Fibroblast of pulmonary artery (primary cell): ENCODE results near the gene ITGAL.

ENCODE experiments used
- DNase-seq: peaks from one replicate; pipeline ENCODE4 v3.0.0-alpha.2; 2010; ENCODE audit warnings: low read depth
- H3K4me3 ChIP-seq: replicated peaks from 2 replicates; pipeline ENCODE4 v1.5.1; 2011; ENCODE audit warnings: low read depth, mild to moderate bottlenecking, control low read depth, low read length, moderate library complexity
- TF ChIP-seq, protein P1 (sequence below): IDR thresholded peaks from 2 replicates; pipeline ENCODE4 v1.5.1; 2011; ENCODE audit warnings: mild to moderate bottlenecking, control low read depth, low read length, inconsistent platforms; ENCODE audit errors: missing control alignments

Gene ITGAL

DNA sequence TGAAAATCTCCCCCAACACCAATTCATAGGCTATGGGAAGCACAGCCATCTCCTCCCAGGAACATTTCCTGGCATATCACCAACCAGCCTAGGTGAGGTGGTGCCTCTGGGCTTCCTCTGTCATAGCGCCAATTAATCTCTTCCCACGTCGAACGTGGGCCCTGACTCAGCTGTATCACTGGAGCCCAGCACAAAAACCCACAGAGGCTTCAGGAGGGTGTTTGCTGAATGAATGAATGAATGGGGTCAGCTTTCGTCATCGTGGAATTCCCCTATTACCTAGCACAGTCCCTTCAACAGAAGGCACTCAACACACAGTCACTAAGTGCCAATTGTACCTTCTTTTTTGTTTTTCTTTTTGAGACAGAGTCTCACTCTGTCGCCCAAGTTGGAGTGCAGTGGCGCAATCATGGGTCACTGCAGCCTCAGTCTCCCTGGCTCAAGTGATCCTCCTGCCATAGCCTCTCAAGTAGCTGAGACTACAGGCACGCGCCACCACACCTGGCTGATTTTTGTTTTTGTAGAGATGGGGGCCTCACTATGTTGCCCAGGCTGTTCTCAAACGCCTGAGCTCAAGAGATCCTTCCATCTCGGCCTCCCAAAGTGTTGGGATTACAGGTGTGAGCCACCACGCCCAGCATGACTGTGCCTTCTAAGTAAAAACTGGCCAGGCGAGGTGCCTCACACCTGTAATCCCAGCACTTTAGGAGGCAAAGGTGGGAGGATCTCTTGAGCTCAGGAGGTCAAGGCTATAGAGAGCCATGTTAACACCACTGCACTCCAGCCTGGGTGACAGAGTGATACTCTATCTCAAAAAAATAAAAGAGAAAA lies 94.8 kb downstream of the ITGAL start:
- no peak overlapping the region for H3K4me3 ChIP-seq
- DNase-seq, result peak; percentile 53
- TF ChIP-seq, protein P1, sequence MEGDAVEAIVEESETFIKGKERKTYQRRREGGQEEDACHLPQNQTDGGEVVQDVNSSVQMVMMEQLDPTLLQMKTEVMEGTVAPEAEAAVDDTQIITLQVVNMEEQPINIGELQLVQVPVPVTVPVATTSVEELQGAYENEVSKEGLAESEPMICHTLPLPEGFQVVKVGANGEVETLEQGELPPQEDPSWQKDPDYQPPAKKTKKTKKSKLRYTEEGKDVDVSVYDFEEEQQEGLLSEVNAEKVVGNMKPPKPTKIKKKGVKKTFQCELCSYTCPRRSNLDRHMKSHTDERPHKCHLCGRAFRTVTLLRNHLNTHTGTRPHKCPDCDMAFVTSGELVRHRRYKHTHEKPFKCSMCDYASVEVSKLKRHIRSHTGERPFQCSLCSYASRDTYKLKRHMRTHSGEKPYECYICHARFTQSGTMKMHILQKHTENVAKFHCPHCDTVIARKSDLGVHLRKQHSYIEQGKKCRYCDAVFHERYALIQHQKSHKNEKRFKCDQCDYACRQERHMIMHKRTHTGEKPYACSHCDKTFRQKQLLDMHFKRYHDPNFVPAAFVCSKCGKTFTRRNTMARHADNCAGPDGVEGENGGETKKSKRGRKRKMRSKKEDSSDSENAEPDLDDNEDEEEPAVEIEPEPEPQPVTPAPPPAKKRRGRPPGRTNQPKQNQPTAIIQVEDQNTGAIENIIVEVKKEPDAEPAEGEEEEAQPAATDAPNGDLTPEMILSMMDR, result no peak

DNA sequence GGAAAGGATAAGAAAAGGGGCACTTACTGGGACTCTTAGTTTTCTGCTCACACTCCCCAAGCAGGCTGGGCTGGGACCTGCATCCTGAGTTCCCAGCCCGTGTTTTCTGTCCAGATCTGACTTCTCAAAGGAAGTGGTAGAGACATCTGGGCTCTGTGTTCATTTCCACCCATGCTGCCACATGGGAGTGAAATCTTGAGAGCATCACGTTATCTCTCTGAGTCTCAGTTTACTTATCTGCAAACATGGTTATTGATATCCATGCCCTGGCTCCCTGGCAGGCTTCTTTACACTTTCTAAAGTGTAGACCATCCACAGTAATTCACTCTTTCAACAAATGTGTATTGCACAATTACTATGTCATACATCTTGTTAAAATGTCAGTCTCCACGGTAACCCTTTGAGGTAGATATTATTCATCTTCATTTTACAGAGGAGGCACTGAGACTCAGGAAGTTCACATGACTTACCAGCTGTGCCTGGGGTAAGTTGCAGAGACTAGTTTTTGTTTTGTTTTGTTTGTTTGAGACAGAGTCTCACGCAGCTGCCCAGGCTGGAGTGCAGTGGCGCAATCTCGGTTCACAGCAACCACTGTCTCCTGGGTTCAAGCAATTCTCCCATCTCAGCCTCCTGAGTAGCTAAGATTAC lies 95.6 kb downstream of the ITGAL start:
- TF ChIP-seq, protein P1, result no peak
- DNase-seq, result peak; percentile 96
- no peak overlapping the region for H3K4me3 ChIP-seq

DNA sequence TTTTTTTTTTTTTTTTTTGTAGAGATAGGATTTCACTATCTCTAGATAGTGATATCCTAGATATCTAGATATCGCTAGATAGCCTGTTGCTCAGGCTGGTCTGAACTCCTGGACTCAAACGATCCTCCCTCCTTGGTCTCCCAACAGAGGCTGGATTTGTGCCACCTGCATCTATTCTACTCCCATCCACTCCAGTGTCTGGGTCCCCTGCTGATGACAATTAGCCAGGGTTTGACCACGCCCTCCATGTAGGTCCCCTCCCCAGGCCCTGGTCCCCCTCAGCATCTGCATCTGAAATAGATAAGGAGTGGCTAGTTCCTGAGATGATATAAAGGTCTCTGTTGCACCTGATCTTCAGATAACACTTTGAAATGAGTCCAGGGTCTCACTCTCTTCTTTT lies 96.7 kb downstream of the ITGAL start:
- TF ChIP-seq, protein P1, result no peak
- DNase-seq, result no peak
- no peak overlapping the region for H3K4me3 ChIP-seq

DNA sequence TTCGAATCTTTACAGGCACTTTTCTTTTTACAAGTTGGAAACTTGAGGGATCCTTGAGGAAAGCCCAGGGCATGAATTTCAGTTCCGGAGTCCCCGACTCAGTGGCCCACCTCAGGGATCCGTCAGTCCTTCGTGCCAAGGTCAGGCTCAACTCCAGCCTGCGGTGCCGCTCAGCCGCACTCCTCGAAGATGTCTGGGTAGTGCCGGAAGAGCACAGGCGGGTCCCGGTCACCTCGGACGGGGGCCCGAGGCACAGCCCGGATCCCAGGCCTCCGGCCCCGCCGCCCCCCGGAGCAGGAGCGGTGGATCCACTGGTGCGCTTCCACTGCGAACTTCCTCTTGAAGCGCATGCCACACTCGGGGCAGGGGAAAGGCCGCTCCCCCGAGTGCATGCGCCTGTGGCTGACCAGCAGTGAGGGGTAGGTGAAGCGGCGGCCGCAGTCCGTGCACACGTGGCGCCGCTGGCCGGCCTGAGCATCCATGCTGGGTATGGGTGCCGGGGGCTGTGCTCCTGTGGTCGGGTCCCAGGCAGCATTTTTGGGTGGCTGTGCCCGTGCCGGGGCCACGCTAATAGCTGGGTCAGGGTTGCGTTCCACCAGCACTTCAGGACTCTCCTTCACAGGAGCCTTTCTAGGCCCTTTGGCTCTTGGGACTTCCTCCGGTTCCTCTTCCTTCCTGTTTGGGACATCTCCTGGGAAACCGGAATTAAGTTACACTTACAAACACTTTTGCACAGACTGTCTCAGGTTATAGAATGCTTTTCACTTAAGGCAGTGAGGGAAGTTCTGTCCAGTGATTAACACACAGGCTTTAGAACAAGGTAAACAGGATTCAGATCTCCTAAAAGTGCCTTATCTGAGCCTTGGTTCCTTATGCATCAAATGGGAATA lies 97.4 kb downstream of the ITGAL start:
- DNase-seq, result peak; percentile 7
- TF ChIP-seq, protein P1, result no peak
- H3K4me3 ChIP-seq, result no peak overlapping the region

DNA sequence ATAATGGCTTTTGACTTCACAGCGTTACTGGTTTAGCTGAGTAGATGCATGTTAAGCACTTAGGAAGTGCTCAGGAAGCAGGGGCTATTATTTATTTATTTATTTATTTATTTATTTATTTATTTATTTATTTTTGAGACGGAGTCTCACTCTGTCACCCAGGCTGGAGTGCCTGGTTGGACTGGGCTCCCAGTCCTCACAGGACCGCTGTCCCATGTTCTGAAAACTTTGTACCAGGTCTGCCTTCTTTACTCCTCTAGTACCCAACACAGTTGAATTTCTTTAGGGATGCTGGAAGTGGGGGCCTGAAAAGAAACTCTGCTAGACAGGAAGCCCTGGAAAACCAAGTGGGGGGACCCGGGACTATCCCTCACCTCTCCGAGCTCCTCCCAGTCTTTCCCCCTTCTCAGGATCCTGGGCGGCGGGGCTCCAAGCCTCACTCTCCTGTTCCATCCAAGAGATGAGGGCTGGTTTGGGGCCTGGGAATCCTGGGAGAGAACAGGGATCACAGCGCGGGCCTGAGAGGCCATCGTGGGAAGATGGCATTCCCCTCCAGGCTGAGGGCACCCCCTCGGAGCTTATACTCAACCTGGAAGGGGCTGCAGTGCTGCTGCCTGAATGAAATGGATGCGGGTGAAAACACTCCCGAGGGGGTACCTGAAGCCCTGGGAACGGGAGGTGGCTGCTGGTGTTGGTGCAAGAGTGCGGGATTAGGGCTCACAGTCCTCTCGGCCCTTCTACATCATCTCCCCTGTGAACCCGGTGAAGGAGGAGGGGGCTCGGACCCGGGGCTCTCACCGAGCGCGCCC lies 98.3 kb downstream of the ITGAL start:
- DNase-seq, result peak; percentile 50
- TF ChIP-seq, protein P1, result no peak

More for the DNA sequence above, 98.3 kb downstream of the ITGAL start:
- peak overlapping the region; percentile 67 for H3K4me3 ChIP-seq
